VCaP (cell line): Measurements from ENCODE around the gene BDKRB2.

Source experiments
- H3K27ac ChIP-seq: fragments of 450-650 bp; 2 replicates; pipeline ENCODE4 v1.5.1; 2017
- TF ChIP-seq, protein P1 (sequence below): fragments of 450-650 bp; conservative IDR thresholded peaks from 2 replicates; pipeline ENCODE4 v1.5.1; 2017; ENCODE audit warnings: mild to moderate bottlenecking, moderate library complexity

The BDKRB2 gene

DNA sequence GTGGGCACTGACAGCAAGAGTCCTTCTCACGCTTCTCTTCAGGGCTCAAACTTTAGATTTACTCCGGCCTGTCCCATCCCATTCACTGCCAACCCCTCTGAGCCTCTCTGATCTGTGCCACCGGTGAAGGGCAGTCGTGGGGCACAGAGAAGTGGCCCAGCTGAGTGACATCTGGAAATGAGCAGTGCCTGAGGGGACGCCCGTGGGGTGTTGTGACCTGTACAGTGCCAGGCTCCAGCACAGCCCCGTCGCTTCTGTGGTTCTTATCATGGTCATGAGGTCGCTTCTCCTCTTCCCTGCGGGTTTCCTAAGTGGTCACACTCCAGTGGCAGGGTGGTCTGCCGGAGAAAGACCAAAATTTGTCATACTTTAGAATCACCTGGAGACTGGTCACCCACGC is 4.1 kb downstream of the BDKRB2 start:
- TF ChIP-seq, protein P1, sequence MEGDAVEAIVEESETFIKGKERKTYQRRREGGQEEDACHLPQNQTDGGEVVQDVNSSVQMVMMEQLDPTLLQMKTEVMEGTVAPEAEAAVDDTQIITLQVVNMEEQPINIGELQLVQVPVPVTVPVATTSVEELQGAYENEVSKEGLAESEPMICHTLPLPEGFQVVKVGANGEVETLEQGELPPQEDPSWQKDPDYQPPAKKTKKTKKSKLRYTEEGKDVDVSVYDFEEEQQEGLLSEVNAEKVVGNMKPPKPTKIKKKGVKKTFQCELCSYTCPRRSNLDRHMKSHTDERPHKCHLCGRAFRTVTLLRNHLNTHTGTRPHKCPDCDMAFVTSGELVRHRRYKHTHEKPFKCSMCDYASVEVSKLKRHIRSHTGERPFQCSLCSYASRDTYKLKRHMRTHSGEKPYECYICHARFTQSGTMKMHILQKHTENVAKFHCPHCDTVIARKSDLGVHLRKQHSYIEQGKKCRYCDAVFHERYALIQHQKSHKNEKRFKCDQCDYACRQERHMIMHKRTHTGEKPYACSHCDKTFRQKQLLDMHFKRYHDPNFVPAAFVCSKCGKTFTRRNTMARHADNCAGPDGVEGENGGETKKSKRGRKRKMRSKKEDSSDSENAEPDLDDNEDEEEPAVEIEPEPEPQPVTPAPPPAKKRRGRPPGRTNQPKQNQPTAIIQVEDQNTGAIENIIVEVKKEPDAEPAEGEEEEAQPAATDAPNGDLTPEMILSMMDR, result no peak
- H3K27ac ChIP-seq, result no peak overlapping the region

DNA sequence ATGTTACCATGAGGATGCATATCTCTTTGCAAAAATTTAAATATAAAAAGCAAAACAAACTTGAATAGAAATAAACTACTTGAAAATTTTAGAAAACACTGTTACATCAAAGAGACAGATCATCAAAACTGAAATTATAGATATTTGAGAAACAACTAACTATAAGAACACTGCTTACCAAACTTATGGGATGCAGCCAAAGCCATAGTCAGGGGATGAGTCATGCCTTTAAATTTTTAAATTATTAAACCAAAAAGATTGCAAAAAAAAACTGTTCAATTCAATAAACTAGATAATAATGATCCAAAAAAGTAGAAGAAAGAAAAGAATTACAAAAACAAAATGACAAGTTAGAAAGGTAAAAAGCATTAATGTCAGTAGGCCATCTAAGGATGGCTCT is 7.5 kb downstream of the BDKRB2 start:
- H3K27ac ChIP-seq, result no peak overlapping the region

GRCh38 chr14:96212896-96213295 is 8.3 kb downstream of the BDKRB2 start:
- no peak overlapping the region for H3K27ac ChIP-seq
- TF ChIP-seq, protein P1, result no peak

More for the DNA sequence above, 7.5 kb downstream of the BDKRB2 start:
- TF ChIP-seq, protein P1, result no peak

GRCh38 chr14:96213871-96214465 is 9.3 kb downstream of the BDKRB2 start:
- no peak overlapping the region for H3K27ac ChIP-seq
- TF ChIP-seq, protein P1, result no peak

DNA sequence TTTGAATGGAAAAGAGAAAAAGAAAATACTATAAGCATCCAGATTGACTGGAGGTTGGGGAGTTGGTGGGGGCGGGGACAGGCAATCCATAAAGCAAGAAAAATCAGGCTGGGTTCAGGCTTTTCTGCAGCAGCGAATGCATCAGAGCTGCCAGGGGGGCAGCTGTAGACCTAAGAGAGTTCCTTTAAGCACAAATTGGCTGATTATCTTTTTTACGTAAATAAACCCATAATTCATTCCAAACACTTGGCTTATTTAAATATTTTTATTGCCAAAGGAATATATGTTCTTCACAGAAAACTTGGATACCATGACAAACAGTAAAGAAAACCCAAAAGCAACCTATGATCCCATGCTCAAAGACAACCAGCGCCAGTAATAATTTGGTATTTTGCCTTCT is 10.2 kb downstream of the BDKRB2 start:
- TF ChIP-seq, protein P1, result no peak
- H3K27ac ChIP-seq, result no peak overlapping the region

DNA sequence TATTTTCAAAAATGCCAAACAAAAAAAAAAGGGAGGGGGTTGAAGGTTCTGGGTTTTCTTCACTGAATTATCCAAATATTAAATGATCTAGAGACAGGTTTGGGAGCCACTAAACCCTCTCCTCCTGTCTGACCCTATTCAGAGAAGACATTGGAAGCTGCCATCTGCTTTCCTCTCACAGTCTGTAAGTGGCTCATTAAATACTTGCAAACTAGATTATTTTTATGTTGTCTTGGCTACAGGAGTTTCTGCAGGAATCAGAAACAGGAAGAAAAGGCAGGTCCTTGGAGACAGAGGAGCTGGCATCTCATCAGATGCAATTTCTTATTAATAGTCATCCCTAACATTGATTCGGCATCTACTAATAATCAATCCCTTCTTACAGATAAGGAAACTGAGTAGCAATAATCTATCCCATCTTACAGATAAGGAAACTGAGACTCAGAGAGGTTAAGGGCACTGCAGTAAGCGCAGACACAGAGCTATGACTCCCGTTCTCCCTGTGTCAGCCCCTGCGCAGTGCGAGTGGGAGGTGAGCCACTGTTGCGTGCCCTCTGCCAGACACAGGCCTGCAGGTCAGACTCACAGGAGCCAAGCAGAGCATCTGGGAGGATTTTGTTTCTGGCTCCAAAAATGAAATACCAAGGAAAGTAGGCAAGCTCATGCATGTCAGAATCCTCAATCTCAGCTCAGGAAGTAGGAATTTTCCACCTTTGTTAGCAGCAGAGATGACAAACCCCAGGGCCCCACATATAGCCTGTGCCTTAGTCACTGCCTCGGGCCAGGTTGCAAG is 11.0 kb downstream of the BDKRB2 start:
- no peak overlapping the region for H3K27ac ChIP-seq
- TF ChIP-seq, protein P1, result no peak

GRCh38 chr14:96216627-96217026 is 12.0 kb downstream of the BDKRB2 start:
- no peak overlapping the region for H3K27ac ChIP-seq
- TF ChIP-seq, protein P1, result no peak
